Left lung (tissue), 10 donors: Measurements from ENCODE around the gene PTPN5. TPM values are rescaled to one million over a fixed set of nuclear protein-coding genes. Genes with fewer than 3 reads are reported as not detected.

Source experiments
- ATAC-seq: fragments of 200-7000 bp; cut with Tn5 transposase; one replicate; pipeline ENCODE4 v1.9.1; 2020; ENCODE audit warnings: moderate library complexity
- DNase-seq, 4 donors: peaks; one replicate each; pipeline ENCODE4 v3.0.0-alpha.2; 2013 to 2020
- H3K27ac ChIP-seq, 2 donors: fragments of 200-600 bp; sonication (generic) in 1 of 2; one replicate each; pipeline versions ENCODE4 v1.5.0 to v1.8.0; 2020 to 2021
- H3K27me3 ChIP-seq, 2 donors: fragments of 200-600 bp; sonication (generic) in 1 of 2; one replicate each; pipeline versions ENCODE4 v1.5.0 to v1.8.0; 2020 to 2021
- H3K36me3 ChIP-seq, 2 donors: fragments of 200-600 bp; sonication (generic) in 1 of 2; one replicate each; pipeline versions ENCODE4 v1.5.0 to v1.8.0; 2020 to 2021
- H3K4me1 ChIP-seq, 2 donors: fragments of 200-600 bp; one replicate each; pipeline ENCODE4 v1.8.0; 2021
- H3K4me3 ChIP-seq, 2 donors: fragments of 200-600 bp; sonication (generic) in 1 of 2; one replicate each; pipeline versions ENCODE4 v1.5.0 to v1.8.0; 2020 to 2021; ENCODE audit warnings: mild to moderate bottlenecking in 1 of 2
- H3K9me3 ChIP-seq, 2 donors: fragments of 200-600 bp; sonication (generic) in 1 of 2; one replicate each; pipeline versions ENCODE4 v1.5.0 to v1.8.0; 2020 to 2021
- intact Hi-C, 2 donors: fragments of 100-400 bp; cut with DNase I; formaldehyde crosslinking; loops; one replicate each; pipeline versions ENCODE4 v1.11.2 to v1.14.2; 2022
- polyA plus RNA-seq, 6 donors: library from polyadenylated mRNA; unstranded; fragments of 120-200 nt; gene quantifications; one replicate each; pipeline ENCODE4 v1.2.1, GENCODE V29; 2013; ENCODE audit not compliant: insufficient read length in 6 of 6
- total RNA-seq, 2 donors: library from RNA; stranded (reverse); fragmentation: NEBNext Ultra II Directional; extraction: Animal tissue kit (Norgen Biotek cat#: 25700); gene quantifications; one replicate each; pipeline ENCODE4 v1.2.1, GENCODE V29; 2021
- TF ChIP-seq, protein P1 (sequence below), 2 donors: fragments of 200-600 bp; sonication (generic) in 1 of 2; IDR thresholded peaks; one replicate each; pipeline versions ENCODE4 v1.5.0 to v1.8.0; 2021; ENCODE audit warnings: antibody characterized with exemption in 2 of 2
- donor health status: DM: no; HTN: yes; CAD: no.
- donor health status: DM: no; HTN: no; CAD: no.

Gene PTPN5
- total and polyA plus RNA-seq, 8 donors, result 0.13 to 1.4 (median 0.83) TPM; not detected in 1

DNA sequence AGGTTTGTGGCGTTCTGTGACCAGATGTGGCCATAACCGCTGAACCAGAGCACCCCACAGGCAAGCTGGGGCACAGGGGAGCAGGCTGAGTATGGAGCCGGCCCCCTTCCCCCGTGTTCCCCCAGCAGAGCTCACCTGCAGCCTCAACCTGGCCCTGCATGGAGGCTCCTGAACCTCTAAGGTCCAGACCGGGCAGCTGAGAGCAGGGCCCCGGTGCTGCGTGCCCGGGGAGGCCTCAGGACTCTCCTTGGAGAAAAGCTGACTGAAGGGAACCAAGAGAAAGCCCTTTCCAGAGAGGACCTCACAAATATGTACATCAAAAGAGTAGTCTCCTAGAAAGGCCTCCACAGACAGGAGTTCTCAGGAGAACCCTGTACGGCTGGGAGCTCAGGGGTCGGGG is 48.2 kb downstream of the PTPN5 start:
- H3K27ac ChIP-seq, result no peak overlapping the region
- H3K36me3 ChIP-seq, result no peaks in the 10 kb centered on the region
- no peak for DNase-seq
- no peaks in the 10 kb centered on the region for H3K9me3 ChIP-seq
- intact Hi-C loops, result no loop called here
- no peak for ATAC-seq
- H3K4me3 ChIP-seq, result no peak overlapping the region
- no peaks in the 10 kb centered on the region for H3K27me3 ChIP-seq
- H3K4me1 ChIP-seq, result no peaks in the 10 kb centered on the region
- TF ChIP-seq, protein P1, sequence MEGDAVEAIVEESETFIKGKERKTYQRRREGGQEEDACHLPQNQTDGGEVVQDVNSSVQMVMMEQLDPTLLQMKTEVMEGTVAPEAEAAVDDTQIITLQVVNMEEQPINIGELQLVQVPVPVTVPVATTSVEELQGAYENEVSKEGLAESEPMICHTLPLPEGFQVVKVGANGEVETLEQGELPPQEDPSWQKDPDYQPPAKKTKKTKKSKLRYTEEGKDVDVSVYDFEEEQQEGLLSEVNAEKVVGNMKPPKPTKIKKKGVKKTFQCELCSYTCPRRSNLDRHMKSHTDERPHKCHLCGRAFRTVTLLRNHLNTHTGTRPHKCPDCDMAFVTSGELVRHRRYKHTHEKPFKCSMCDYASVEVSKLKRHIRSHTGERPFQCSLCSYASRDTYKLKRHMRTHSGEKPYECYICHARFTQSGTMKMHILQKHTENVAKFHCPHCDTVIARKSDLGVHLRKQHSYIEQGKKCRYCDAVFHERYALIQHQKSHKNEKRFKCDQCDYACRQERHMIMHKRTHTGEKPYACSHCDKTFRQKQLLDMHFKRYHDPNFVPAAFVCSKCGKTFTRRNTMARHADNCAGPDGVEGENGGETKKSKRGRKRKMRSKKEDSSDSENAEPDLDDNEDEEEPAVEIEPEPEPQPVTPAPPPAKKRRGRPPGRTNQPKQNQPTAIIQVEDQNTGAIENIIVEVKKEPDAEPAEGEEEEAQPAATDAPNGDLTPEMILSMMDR (IDR thresholded peaks at IDR 0.05), result no peak

DNA sequence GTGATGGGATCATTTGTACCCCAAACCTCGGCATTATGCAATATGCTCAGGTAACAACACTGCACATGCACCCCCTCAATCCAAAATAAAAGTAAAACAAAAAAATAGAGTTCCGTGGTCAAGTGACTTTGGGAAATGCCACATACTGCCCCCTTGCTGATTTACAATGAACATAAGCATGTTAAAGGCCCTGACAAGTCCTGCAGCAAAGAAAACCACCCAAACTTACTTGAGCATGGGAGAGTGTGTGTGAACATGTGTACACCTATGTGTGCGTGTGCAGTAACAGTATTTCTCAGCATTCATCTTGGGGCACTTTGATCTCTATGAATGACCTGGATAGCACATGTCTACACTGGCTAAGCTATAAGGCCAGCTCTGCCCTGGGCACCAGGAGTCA is 49.8 kb downstream of the PTPN5 start:
- H3K27me3 ChIP-seq, result no peaks in the 10 kb centered on the region
- TF ChIP-seq, protein P1 (IDR thresholded peaks at IDR 0.05), result no peak
- no peaks in the 10 kb centered on the region for H3K9me3 ChIP-seq
- intact Hi-C loops, result no loop called here
- H3K4me1 ChIP-seq, result no peaks in the 10 kb centered on the region
- ATAC-seq (no peak), DNase-seq (no peak)
- no peak overlapping the region for H3K27ac ChIP-seq
- H3K4me3 ChIP-seq, result no peak overlapping the region
- no peaks in the 10 kb centered on the region for H3K36me3 ChIP-seq

DNA sequence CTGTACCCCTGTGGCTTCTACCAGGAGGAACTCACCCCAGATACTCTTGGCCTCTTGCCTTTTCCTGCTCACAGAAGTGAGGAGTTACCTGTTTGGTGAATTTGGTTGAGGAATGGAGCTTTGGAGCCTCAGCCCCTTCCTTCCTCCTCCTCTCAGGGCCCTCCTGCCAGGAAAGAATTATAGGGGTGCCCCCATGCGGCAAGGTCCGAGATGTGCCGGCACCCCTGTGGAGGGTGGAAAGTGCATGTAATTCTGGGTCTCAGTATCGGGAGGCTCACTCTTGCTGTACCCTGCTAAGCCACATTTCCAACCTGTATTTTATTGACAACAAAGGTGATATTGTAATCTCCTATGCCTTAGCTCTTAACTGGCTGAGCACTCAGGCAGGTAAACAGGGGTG is 51.9 kb downstream of the PTPN5 start:
- ATAC-seq, result no peak
- TF ChIP-seq, protein P1 (IDR thresholded peaks at IDR 0.05), result no peak
- Histone ChIP-seq H3K4me3 (no peak overlapping the region), H3K36me3 (no peaks in the 10 kb centered on the region), H3K27me3 (no peaks in the 10 kb centered on the region), H3K27ac (no peak overlapping the region), H3K9me3 (no peaks in the 10 kb centered on the region), H3K4me1 (no peaks in the 10 kb centered on the region)
- intact Hi-C loops, result no loop called here
- no peak for DNase-seq

DNA sequence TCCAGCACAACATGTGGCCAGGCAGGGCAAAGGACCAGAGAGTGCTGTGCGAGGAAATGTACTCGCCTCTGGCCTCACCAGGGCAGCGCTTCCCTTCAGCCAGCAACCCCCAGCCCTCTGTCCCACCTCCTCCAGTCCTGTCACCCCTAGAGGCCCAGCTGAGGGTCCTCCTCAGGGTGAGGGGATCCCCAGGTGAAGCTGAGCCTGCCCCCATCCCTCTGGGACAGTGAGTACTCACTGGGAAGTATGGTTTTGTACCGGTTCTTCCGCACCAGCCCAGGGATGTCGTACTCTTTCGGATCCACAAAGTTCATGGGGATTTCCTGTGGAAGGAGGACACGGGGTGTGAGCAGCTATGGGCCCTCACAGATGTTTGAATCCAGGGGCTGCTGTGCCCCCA is 54.0 kb downstream of the PTPN5 start:
- H3K4me3 ChIP-seq, result no peak overlapping the region
- intact Hi-C loops, result no loop called here
- H3K9me3 ChIP-seq, result no peaks in the 10 kb centered on the region
- no peaks in the 10 kb centered on the region for H3K36me3 ChIP-seq
- no peak overlapping the region for H3K27ac ChIP-seq
- TF ChIP-seq, protein P1 (IDR thresholded peaks at IDR 0.05), result no peak
- ATAC-seq (no peak), DNase-seq (no peak)
- H3K27me3 ChIP-seq, result no peaks in the 10 kb centered on the region
- no peaks in the 10 kb centered on the region for H3K4me1 ChIP-seq

DNA sequence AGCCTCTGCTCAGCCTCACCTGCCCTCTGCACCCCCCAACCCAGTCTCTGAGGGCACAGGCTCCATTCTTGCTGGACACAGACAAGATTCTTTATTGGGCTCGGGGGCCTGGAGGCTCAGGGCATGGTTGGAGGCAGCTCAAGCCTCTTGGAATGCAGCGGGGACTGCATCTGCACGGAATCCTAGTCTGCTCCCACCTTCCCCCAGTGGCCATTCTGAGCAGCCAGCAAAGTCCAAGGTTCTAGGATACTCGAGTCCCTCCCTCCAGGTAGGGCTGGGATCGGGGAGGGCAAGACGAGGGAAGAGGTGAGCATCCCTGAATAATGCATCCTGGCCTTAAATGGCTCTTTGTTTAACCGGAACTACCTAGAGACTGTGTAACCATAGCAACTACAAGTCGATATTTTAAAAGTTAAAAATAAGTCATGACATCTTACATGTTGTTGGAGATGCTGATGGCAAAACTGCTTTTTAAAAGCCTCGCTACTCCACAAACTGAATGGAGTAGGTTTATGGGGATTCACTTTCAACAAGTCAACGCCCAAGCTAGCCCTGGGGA is 54.9 kb downstream of the PTPN5 start:
- no peaks in the 10 kb centered on the region for H3K4me1 ChIP-seq
- DNase-seq (no peak), ATAC-seq (no peak)
- H3K27ac ChIP-seq, result no peak overlapping the region
- no peaks in the 10 kb centered on the region for H3K9me3 ChIP-seq
- no peaks in the 10 kb centered on the region for H3K36me3 ChIP-seq
- intact Hi-C loops, result no loop called here
- TF ChIP-seq, protein P1 (IDR thresholded peaks at IDR 0.05), result no peak
- no peak overlapping the region for H3K4me3 ChIP-seq
- no peaks in the 10 kb centered on the region for H3K27me3 ChIP-seq
